SKM-1 (cell line): ENCODE results near the gene ANKRD17.
"Not testable (repeated sequence)": the region's sequence is repeated elsewhere in the genome, so short reads cannot be mapped to it uniquely, and the experiment has no call there.

ENCODE experiments used
- DNase-seq: peaks from one replicate; lab custom pipeline; 2025; ENCODE audit not compliant: unreplicated experiment; lab: John Stamatoyannopoulos, UW

The ANKRD17 gene

DNA sequence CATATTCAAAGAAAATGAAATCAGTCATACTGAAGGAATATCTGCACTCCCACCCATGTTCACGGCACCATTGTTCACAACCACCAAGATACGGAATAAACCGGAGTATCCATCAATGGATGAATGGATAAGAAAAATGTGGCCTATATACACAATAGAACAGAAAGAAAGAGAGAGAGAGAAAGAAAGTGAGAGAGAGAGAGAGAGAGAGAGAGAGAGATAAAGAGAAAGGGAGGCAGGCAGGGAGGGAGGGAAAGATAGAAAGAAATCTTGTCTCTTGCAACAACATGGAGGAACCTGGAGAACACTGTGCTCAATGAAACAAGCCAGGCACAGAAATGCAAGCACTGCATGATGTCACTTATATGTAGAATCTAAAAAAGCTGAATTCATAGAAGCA is 52.4 kb downstream of the ANKRD17 start:
- DNase-seq = no peak

DNA sequence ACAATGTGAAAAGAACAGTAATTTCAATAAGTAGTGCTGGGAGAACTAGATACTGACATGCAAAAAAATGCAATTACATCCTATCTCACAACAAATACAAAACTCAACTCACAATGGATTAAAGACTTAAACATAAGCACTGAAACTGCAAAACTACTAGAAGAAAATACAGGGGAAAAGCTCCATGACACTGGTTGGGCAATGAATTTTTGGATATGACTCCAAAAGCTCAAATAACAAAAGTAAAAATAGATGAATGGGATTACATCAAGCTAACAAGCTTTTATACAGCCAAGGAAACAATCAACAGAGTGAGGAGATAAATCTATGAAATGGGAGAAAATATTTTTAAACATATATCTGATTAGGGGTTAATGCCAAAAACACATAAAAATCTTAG is 53.1 kb downstream of the ANKRD17 start:
- DNase-seq = no peak

DNA sequence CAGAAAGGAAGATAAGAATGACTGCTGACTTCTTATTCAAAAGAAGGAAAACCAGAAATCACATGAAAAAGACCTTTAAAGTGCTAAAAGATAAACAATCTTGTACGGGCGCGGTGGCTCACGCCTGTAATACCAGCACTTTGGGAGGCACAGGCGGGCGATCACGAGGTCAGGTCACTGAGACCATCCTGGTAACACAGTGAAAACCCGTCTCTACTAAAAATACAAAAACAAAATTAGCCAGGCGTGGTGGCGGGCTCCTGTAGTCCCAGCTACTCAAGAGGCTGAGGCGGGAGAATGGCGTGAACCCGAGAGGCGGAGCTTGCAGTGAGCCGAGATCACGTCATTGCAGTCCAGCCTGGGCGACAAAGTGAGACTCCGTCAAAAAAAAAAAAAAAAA is 54.6 kb downstream of the ANKRD17 start:
- DNase-seq = not testable (repeated sequence)

DNA sequence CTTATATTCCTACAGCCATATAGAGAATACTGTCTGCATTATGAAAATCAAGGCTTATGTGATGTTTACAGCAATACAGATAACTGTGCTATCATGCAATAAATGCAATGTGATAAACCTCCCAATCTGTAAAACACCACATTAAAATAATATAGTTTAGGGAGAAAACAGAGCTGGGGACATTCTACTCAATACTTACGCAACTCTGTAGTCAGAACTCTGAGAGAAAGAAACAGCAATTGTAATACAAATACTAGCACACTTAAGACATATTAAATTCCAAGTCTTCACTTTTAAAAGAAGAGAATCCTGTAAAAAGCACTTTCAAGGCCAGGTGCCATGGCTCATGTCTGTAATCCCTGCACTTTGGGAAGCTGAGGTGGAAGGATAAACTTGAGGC is 61.4 kb downstream of the ANKRD17 start:
- no peak for DNase-seq

DNA sequence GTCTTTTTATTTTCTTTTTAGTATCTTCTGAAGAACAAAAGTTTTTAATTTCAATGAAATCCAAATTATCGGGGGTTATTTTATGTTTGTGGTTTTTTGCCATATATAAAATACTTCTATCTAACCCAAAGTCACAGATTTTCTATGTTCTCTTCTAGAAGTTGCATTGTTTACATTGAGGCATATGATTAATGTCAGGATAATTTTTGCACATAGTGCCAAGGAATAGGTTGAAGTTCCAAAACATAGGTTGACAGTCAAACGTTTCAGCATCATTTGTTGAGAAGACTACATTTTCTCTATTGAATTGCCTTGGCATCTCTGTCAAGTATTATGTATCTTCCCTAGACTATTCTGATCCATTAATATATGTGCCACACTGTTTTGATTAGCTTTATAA is 64.5 kb downstream of the ANKRD17 start:
- no peak for DNase-seq

DNA sequence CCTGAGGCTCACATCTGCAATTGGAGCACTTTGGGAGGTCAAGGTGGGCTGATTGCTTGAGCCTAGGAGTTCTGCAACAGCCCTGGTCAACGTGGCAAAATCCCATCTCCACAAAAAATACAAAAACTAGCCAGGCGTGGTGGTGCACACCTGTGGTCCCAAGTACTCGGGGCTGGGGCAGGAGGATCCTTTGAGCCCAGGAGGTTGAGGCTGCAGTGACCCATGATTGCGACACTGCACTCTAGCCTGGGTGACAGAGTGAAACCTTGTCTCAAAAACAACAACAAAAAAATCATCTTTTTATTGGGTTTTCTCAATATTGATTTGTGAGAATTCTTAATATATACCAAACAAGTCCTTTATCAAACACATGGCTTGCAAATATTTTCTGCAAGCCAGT is 64.9 kb downstream of the ANKRD17 start:
- no peak for DNase-seq

DNA sequence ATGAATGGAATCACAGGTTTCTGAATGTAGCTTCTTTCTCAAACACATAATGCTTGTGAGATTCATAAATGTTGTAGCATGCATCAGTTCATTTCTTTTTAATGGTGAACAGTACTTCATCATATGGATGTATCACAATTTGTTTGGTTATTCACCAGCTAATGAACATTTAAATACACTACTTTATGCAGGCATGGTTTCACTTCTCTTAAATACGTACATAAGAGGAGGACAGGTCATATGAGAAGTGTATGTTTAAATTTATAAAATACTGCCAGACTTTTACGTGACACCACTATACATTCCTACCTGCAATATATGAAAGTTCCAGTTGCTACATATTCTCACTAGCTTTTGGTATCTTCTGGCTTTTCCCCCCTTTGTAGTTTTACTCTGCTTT is 65.4 kb downstream of the ANKRD17 start:
- no peak for DNase-seq

DNA sequence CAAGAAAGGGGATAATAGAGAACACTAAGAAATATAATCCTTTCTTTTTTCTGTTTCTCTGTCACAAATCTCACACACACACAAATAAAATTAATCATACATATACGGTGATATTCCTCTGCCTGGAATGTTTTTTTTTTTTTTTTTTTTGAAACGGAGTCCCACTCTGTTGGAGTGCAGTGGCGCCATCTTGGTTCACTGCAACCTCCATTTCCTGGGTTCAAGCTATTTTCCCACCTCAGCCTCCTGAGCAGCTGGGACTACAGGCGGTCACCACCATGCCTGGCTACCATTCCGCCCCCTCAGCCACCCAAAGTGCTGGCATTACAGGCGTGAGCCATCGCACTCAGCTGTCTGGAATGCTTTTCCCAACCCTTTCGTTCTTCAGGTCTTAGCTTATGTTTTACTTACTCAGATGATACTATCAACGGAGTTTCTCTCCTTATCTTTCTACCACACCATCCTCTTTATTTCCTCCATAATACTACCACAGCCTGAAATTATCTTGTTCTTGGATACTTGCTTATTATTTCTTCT is 69.3 kb downstream of the ANKRD17 start:
- no peak for DNase-seq

DNA sequence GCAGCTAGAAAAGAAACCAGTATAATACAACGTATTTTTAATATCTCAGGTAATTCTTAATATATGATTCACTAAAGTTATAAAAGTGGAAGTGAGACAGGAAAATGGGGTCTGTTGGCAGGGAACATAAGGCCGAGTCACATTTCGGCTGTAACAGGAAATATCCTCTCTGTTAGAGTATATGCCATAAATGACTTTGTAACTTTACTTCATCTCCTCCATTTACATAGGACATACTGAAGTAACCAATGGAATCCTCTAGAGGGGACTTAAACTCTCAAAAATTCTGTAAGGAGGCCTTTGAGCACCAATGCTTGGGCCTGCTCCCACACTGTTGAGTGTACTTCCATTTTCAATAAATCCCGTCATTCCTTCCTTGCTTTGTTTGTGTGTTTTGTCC is 71.3 kb downstream of the ANKRD17 start:
- DNase-seq = no peak

DNA sequence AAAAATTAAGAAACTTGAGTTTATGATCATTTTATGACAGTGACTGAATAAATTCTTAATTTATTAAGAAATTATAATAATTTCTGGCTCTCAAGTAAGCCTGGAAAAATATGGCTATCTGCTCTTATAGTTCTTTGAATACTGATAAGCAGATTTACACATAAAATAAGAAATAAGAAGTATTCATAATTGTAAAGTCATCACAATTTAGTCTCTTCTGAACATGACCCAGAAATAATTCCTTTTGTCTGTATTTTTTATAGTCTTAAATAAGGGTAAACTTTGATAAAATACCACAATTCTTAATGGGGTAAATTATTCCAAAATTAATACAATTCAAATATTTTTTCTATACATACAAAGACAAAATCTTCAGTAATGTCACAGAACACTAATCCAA is 72.7 kb downstream of the ANKRD17 start:
- DNase-seq = no peak

DNA sequence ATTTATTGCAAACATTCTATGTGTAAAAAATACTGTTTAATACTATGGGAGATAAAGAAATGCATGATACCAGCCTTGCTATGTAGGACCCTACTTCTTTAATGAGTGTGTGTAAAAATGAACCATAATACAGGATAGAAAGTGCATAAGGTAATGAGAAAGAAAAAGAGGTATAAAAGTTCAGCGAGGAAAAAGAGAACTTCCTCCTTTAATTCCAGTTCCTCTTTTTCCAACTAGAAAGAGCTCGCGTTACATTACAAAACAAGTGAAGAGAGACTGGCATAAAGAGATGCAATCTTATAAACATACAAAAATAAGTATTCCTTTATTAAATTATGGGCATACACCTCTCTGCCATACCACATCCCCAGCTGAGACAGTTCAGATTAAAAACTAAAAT is 77.4 kb downstream of the ANKRD17 start:
- DNase-seq = peak; percentile 61

DNA sequence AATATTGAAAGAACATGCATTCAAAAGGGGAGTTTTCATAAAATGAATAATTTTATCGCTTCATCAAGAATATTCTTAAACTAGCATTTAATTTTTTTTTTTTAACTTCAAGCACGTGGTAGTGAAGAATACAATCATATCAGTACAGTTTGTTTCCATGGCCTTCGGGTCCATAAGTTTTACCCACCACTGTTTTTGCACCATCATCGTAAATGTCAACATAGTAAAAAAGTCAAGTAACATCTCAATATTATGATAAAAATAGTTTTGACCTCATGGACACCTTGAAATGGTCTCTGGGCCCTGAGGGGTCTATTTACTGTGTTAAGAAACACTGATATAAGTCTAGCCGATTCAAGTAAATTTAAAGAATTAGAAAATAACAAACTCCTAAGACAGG is 80.2 kb downstream of the ANKRD17 start:
- DNase-seq = no peak

DNA sequence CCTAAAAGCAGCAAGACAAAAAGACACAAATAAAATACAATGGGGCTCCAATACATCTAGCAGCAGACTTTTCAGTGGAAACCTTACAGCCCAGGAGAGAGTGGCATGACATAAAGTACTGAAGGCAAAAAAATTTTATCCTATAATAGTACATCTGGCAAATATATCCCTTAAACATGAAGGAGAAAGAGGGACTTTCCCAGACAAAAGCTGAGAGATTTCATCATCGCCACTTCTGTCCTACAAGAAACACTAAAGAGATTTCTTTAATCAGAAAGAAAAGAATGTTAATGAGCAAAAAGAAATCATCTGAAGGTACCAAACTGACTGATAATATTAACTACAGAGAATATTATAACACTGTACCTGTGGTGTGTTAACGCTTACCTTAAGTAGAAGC is 86.4 kb downstream of the ANKRD17 start:
- no peak for DNase-seq

DNA sequence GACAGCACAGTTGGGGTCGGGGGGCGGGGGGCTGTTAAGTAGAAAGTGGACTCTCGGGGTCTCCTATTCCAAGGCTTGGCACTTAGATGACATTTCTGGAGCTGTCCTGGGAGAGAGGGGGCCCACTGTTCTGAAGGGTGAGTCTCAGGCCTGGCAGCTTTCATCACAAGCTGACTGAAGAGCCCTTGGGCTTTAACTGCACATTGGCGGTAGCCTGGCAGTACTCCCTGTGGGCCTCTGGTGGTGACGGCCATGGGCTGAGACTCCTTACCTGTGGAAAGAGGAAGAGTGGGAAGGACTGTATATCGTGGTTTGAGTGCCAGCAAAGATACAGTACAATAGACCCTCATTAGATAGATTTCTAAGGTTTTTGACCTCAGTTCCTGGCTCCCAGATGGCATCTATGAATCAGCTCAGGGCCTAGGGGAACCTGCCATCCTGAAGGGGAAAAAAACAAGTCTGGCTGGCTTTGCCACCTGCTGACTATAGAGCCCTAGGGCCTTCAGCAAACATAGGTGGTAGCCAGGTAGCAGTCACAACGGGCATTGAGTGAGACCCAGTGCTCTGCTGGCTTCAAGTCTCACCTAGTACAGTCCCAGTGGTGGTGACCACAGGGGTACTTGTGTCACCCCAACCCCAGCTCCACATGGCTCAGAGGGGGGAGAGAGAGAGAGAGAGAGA is 87.9 kb downstream of the ANKRD17 start:
- no peak for DNase-seq

DNA sequence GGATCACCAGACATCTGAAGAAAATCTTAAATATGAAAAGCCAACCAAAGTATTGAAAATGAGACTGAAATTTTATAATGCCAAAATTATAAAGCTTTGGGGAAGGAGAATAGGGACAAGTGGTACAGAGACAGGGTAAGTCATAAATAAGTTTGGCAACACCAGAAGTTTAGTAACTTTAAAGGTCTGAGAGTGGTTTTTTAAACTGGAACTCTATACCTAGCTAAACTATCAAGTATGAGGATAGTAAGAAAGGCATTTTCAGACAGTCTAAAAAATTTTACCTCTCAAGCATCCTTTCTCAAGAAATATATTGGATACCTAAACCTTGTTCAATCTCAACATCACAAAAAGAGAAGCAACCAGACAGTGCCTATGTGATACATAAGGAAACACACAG is 92.4 kb downstream of the ANKRD17 start:
- no peak for DNase-seq

DNA sequence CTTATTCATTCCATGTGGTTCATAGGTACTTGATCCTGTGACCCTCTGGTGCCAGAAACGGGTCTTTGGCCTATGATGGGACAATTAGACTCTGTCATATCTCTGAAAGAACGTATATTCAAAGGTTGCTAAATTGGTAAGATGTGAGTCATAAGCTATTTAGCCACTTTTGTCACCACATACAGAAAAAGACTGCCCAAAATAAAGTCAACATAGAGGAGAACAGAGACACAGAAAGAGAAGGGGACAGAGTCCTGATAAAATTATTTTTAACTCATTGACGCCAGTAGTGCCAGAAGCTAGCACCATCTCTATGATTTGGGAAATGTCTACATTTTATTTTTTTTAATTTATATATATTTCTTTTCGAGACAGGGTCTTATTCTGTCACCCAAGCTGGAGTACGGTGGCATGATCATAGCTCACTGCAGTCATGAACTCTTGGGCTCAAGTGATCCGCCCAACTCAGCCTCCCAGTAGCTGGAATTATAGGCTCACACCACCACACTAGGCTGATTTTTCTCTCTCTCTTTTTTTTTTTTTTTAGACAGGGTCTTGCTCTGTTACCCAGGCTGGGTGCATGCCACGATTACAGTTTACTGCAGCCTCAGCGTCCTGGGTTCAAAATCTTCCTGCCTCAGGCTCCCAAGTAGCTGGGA is 96.9 kb downstream of the ANKRD17 start:
- no peak for DNase-seq

DNA sequence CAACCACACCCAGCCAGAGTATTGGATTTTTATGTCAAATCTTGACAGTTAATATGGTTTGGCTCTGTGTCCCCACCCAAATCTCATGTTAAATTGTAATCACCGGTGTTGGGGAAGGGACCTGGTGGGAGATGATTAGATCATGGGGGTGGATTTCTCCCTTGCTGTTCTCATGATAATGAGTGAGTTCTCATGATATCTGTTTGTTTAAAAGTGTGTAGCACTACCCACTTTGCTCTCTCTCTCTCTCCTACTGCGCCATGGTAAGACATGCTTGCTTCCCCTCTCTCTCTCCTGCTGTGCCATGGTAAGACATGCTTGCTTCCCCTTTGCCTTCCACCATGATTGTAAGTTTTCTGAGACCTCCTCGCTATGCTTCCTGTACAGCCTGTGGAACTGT is 102.2 kb downstream of the ANKRD17 start:
- no peak for DNase-seq

DNA sequence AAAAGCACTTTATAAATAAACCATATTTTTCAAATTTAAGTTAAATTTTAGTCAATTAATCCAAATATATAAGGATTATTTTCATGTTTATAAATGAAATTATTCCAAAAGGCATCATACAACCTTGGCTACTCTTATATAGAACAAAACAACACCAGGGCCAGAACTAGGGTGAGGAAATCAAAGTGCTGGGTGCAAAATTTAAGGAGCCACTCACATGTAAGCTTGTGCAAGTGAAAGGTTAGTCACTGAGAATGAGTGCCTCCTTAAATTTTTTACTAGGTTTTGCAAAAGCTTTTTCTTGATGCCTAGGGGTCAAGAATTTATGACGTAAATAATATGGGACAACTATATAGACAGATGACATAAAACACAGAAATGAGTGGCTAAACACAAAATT is 105.7 kb downstream of the ANKRD17 start:
- no peak for DNase-seq

DNA sequence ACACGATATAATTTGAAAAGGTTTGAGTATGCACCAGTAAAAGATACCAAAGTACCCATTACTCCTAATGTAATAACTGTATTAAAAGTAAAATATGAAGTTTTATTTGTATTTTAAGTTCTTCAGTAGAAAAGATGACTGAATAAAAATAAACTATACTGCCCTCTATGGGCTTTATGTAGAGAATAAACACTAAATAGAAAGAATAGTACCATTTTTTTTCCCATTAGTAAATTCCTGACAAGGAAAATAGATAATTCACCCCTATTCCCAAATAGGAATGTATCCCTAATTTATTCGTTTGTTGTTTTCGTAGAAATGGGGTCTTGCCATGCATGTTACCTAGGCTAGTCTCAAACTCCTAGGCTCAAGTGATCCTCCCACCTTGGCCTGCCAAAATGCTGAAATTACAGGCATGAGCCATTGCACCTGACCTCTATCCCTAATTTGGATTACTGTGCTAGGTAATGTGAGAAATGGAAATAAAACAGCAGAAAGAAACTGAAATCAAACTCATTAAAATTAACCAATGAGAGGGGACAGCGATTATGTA is 115.5 kb downstream of the ANKRD17 start:
- no peak for DNase-seq

DNA sequence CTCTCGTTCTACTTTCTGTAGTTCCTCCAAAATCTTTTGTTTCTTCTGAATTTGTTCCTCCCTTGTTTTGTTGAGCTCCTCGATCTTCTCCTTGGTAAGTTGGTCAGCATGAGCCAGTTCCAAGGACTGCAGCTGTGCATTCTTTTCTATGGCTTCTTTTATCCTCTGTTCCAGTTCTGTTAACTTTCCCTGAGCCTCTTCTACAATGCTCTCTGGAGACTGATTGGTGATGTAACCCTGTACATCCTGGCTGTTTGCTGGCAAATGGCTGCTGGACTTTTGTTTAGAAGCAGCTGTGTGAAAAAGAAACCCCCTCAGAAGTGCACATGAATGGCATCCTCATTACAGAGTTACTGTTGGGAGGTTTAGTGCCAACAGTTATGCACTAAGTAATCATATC is 118.6 kb downstream of the ANKRD17 start:
- no peak for DNase-seq

DNA sequence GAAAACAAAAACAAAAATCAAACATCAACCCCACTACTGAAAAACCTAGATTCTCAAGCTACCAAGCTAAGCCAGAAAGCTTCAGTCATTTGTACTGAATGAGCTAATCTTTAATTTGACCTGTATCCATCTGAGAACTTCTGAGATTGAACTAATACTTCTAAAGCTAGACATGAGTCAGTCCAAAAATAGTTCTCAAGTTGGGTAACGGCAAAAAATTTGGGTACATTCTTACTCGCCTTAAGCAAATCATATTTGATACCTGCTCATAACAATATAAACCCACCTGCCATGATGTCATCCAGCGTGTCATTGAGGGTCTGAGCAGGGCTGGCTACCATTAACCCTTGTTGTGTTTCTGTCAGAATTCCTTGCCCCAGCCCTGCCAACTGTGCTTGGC is 119.4 kb downstream of the ANKRD17 start:
- DNase-seq = no peak

DNA sequence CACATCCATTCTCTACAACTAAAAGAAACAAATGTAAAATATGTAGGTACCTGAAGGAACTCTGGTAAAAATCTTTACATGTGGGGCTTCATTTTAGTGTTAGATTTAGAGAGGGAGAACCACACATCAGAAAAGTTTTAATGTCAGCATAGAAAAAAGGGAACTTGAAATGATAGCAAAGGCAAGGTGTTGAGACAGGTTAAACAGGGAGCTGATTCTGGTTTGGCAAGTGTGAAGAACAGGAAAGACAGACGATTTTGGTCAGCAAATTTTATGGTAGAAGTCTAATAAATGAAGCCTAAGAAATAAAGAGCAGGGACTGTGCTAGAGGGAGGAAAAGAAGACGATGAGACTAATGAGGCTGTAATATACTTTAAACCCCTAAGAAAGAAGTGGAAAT is 121.5 kb downstream of the ANKRD17 start:
- DNase-seq = no peak

DNA sequence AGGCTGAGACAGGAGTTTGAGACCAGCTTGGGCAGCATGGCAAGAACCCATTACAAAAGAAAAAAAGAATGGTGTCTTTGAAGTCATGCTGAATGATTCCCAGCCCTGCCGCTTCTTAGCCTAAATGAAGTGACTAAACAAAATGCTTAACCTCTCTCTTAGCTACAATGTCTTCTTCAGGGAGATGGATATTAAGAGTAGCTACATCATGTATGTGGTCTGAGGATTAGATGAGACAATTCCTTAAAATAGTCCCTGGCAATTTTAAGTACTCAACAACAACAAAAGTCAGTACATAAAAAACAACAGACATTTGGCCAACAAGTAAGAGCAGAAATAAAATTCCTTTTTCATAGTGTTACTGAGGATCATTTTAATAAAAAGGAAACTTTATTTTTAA is 124.8 kb downstream of the ANKRD17 start:
- DNase-seq = no peak
